A549 treated with AZD2906 at 1 μM for 4 hours (cell line): ENCODE results near the gene TMEM25. TPM values are rescaled to one million over a fixed set of nuclear protein-coding genes. Genes with fewer than 3 reads are reported as not detected.

Experiments used
- total RNA-seq: library from RNA; stranded (reverse); fragments of 200-300 nt; extraction: Qiagen RNA extraction; gene quantifications from 5 replicates; pipeline ENCODE4 v1.2.3, GENCODE V29; 2022

Gene TMEM25
- total RNA-seq, result 0.18 to 0.55 TPM (median 0.32 TPM) in 5 replicates

DNA sequence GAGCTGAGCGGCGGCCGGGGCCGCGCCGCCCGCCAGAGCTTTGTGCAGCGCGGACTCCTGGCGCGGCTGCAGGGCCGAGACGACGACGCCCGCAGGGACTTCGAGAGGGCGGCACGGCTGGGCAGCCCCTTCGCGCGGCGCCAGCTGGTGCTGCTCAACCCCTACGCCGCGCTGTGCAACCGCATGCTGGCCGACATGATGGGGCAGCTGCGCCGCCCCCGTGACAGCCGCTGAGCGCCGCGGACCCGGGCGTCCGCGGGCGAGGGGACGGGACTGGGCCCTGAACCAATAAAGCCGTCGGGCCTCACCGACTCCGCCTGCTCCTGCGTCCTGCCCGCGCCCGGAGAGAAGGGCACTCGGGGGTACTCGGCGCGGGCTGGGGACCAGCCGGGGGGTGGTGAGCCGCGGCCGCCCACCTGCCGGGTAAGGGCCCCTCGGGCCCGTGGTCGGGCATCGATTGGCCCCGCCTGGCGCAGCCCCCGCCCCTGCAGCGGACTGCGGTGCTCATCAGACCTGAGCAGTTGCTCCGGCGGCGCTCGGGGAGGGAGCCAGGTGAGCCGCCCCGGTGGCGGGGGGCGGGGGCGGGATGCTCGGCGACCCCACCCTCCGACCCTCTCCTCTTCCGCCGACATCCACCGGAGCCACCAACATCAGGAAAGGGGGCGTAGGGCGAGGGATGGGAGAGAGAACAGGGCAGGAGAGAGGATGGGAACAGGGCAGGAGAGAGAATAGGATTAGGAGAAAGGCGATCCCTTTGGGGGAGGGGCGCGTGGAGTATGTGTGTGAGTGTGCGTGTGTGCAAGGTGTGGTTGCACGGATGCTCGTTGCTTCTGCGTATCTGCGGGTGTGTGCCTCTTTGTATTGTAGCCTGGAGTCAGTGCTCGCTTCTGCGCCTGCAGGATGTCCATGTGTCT, at the start of gene TMEM25:
TMEM25 (plus strand) TSS at position 510 of the 914 bp plus-strand sequence. CDS start 610 bp downstream, outside the sequence.

DNA sequence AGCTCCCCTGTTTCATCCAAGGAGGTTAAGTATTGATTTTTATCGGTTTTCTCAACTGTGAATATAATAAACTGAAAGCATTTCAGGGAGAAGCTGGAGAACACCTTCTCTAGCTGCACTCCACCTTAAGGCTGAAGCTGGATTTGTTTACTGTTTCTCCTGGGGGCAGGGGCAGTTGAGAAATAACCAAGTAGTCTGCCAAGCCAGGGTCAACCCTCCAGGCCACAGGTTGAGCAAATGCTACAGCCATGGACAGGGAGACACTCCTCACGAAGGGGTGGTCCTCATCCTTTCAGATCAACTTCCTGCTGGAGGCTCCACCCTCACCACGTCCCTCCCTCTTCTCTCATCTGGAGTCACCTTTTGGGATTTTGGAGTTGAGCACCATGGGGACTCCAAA, 3.9 kb upstream of the TMEM25 start, which contains the start of gene TTC36:
TTC36 (plus strand) TSS at position 366 of the 400 bp plus-strand sequence; CDS start at position 387, 21 bp downstream.

DNA sequence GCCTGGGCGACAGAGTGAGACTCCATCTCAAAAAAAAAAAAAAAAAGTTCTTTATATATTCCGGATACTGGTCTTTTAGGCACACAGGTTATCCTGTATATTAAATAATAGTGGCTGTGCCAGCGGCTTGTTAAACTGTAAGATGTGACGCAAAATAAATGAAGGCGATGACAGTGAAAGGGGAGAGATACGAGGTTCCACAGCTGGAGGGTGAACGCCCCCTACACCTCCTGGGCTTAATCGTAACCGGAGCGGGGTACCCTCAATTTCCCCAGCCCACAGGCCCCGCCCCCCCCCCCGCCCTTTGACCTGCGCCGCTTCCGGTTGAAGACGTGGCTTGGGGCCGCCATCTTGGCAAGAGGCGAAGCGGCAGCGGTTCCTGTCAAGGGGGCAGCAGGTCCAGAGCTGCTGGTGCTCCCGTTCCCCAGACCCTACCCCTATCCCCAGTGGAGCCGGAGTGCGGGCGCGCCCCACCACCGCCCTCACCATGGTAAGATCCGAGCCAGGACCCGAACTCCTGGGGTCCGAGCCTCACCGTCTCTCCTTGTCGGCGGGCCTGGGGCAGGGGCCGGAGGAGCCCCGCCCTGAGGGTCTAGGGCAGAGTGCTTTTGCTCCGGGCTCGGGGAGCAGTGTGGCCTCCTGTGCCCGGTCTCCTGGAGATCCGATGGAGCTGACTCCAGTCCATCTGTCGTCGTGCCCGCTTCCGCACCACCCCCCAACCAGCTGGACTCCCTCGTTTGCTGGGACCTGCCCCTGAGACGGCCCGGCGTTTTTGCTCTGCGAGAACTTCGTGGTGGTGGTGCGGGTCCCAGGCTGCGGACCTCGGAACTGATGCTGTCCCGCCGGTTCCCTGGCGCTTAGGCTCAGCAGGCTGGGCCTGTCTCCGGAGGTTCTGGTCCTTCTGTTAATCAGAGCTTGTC, 41.3 kb downstream of the TMEM25 start, which contains the start of gene ARCN1:
ARCN1 (plus strand) TSS at position 349 of the 920 bp plus-strand sequence; CDS start at position 488, 139 bp downstream.

Other genes with a start within 250 kb of the TMEM25 start
- gene CD3E, start 226.5 kb upstream of the TMEM25 start, total RNA-seq, result not detected in 5 replicates
- not detected in 5 replicates for gene CD3D, start 188.5 kb upstream of the TMEM25 start, total RNA-seq
- not detected in 5 replicates for gene CD3G, start 186.8 kb upstream of the TMEM25 start, total RNA-seq
- gene UBE4A, start 171.6 kb upstream of the TMEM25 start, total RNA-seq, result 8.1 to 10.9 TPM (median 9.1 TPM) in 5 replicates
- gene ATP5MG, start 129.6 kb upstream of the TMEM25 start, total RNA-seq, result 146 to 195 TPM (median 184 TPM) in 5 replicates
- 10.1 to 15.4 TPM (median 11.7 TPM) in 5 replicates for gene KMT2A, start 94.7 kb upstream of the TMEM25 start, total RNA-seq
- not detected in 5 replicates for gene TTC36, start 3.7 kb upstream of the TMEM25 start, total RNA-seq
- 14.8 to 18.8 TPM (median 16.3 TPM) in 5 replicates for gene IFT46, start 34.7 kb downstream of the TMEM25 start, total RNA-seq
- 81.8 to 101 TPM (median 84.7 TPM) in 5 replicates for gene ARCN1, start 41.2 kb downstream of the TMEM25 start, total RNA-seq
- 8.2 to 10.0 TPM (median 8.6 TPM) in 5 replicates for gene PHLDB1, start 76.4 kb downstream of the TMEM25 start, total RNA-seq
- 0.05 TPM in 1 of 5 replicates, not detected in the others for gene TREH, start 148.5 kb downstream of the TMEM25 start, total RNA-seq